Kidney (tissue), 14 donors: ENCODE data around the gene PPP2R5B. TPM values are rescaled to one million over a fixed set of nuclear protein-coding genes. Genes with fewer than 3 reads are reported as not detected.
A peak's percentile ranks its signal among the peaks of the same experiment; 100 is the strongest.
"Not testable (repeated sequence)": the region's sequence is repeated elsewhere in the genome, so short reads cannot be mapped to it uniquely, and the experiment has no call there.

ENCODE experiments used
- DNase-seq, 5 donors: peaks; one replicate each; pipeline ENCODE4 v3.0.0-alpha.2; 2013 to 2020
- FAIRE-seq: peaks from 2 replicates; lab custom pipeline; 2012; peaks lifted over from hg19 to GRCh38; lab: Jason Lieb, UNC
- H3K27ac ChIP-seq, 2 donors: one replicate each; pipeline ENCODE4 v1.7.0; 2013; ENCODE audit warnings: low read depth in 2 of 2, low read length in 2 of 2, inconsistent platforms in 1 of 2
- H3K27me3 ChIP-seq: one replicate; pipeline ENCODE4 v1.7.1; 2013; ENCODE audit warnings: low read length, inconsistent platforms; ENCODE audit not compliant: control insufficient read depth, insufficient read depth
- H3K36me3 ChIP-seq, 3 donors: one replicate each; pipeline versions ENCODE4 v1.7.0 to v1.7.1; 2013; ENCODE audit warnings: low read length in 3 of 3, control low read depth in 1 of 3, inconsistent platforms in 1 of 3; ENCODE audit not compliant: insufficient read depth in 3 of 3, control insufficient read depth in 2 of 3
- H3K4me1 ChIP-seq, 3 donors: one replicate each; pipeline versions ENCODE4 v1.7.0 to v1.7.1; 2013; ENCODE audit warnings: low read length in 3 of 3, inconsistent platforms in 1 of 3, low read depth in 1 of 3; ENCODE audit not compliant: control insufficient read depth in 2 of 3, insufficient read depth in 2 of 3
- H3K4me3 ChIP-seq, 3 donors: one replicate each; pipeline versions ENCODE4 v1.7.0 to v1.8.1; 2013; ENCODE audit warnings: low read length in 3 of 3, control low read depth in 1 of 3, inconsistent platforms in 1 of 3
- H3K9ac ChIP-seq, 3 donors: one replicate each; pipeline versions ENCODE4 v1.7.0 to v1.7.1; 2013; ENCODE audit warnings: low read length in 3 of 3, control low read depth in 1 of 3, inconsistent platforms in 1 of 3
- H3K9me3 ChIP-seq, 3 donors: one replicate each; pipeline versions ENCODE4 v1.7.0 to v1.7.1; 2013; ENCODE audit warnings: low read length in 3 of 3, control low read depth in 1 of 3, inconsistent platforms in 1 of 3; ENCODE audit not compliant: control insufficient read depth in 2 of 3, insufficient read depth in 1 of 3
- intact Hi-C: fragments of 100-400 bp; cut with DNase I; formaldehyde crosslinking; loops from one replicate; pipeline ENCODE4 v1.11.1; 2022
- polyA plus RNA-seq: library from polyadenylated mRNA; stranded (reverse); fragments of 350-450 nt; fragmentation: Illumina TruSeq; extraction: RNeasy Lipid Tissue Mini Kit (QIAGEN cat#74804); gene quantifications from one replicate; pipeline ENCODE4 v1.2.3, GENCODE V29; 2014; ENCODE audit warnings: low read depth, low replicate concordance; ENCODE audit not compliant: insufficient read depth
- total RNA-seq: library from RNA; stranded (reverse); fragmentation: NEBNext Ultra II Directional; extraction: Animal tissue kit (Norgen Biotek cat#: 25700); gene quantifications from one replicate; pipeline ENCODE4 v1.2.1, GENCODE V29; 2021
- TF ChIP-seq, protein P1 (sequence below): IDR thresholded peaks from 3 replicates; pipeline ENCODE4 v1.5.1; 2012; ENCODE audit warnings: mild to moderate bottlenecking, moderate library complexity, borderline replicate concordance; ENCODE audit not compliant: insufficient read depth; ENCODE audit errors: extremely low read depth
- donor health status: control.
- donor health status: control.
- donor health status: control.
- donor health status: control.
- donor health status: control.
- donor health status: DM: yes; HTN: yes; CAD: no.
- donor health status: Normal renal cell carcinoma (clear cell type).

PPP2R5B gene
- total and polyA plus RNA-seq, 2 donors from 2014 or later: 16.8 to 21.2 TPM

DNA sequence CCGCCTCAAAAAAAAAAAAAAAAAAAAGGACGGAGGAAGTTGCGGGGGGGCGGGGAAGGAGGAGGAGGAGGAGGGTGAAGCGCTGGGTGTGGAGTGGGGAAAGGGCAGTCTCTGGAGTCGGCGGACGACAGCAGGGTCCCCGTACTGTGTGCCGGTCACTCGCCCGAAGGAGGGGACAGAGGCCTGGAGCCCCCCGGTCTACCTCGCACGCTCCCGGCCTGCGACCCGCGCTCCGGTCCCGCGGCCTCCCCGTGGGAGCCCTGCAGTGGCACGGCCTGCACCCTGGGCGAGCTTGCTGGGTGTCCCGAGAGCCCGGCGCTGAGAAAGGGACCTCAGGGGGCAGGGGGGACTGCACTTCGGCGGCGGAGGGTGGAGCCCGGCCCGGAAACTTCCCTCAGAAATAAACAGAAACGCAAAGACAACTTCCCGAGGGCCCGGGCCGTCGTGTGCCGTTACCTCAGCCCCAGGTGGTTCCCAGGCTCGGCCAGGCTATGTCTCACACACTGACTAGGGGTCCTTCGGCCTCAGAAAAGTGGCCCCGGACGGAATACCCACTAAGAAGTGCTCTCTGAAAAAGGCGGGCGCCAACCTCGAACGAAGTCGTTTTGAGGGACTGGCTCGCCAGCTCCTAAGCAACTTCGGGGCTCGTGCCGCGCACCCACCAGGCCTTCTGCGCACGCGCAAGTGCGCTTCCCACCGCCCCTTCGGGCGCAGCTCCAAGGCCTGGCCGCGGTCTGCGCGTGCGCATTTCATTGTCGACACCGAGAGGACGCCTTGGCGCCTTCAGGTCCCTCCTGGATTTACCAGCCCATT is 47.1 kb downstream of the PPP2R5B start, which contains the start of gene MAJIN:
MAJIN (minus strand) TSS at position 688 of the 813 bp plus-strand sequence. CDS start 12,703 bp downstream, outside the sequence.
- DNase-seq: peak; percentile 86 to 96 (median 95)
- no peak for FAIRE-seq
- Histone ChIP-seq H3K27me3 (no peaks in the 10 kb centered on the region), H3K9me3 (no peaks in the 10 kb centered on the region), H3K4me3 (peak within 1 kb of the TSS; percentile 56 to 67 (median 63)), H3K9ac (peak within 1 kb of the TSS in 2 of 3 donors; percentile 41 to 48), H3K36me3 (no peaks in the 10 kb centered on the region), H3K4me1 (peaks cover 0 to 6% (median 4%) of the 10 kb centered on the region in 3 donors), H3K27ac (peak within 1 kb of the TSS; percentile 22 to 72)
- intact Hi-C loops: no loop called here
- TF ChIP-seq, protein P1, sequence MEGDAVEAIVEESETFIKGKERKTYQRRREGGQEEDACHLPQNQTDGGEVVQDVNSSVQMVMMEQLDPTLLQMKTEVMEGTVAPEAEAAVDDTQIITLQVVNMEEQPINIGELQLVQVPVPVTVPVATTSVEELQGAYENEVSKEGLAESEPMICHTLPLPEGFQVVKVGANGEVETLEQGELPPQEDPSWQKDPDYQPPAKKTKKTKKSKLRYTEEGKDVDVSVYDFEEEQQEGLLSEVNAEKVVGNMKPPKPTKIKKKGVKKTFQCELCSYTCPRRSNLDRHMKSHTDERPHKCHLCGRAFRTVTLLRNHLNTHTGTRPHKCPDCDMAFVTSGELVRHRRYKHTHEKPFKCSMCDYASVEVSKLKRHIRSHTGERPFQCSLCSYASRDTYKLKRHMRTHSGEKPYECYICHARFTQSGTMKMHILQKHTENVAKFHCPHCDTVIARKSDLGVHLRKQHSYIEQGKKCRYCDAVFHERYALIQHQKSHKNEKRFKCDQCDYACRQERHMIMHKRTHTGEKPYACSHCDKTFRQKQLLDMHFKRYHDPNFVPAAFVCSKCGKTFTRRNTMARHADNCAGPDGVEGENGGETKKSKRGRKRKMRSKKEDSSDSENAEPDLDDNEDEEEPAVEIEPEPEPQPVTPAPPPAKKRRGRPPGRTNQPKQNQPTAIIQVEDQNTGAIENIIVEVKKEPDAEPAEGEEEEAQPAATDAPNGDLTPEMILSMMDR: no peak

DNA sequence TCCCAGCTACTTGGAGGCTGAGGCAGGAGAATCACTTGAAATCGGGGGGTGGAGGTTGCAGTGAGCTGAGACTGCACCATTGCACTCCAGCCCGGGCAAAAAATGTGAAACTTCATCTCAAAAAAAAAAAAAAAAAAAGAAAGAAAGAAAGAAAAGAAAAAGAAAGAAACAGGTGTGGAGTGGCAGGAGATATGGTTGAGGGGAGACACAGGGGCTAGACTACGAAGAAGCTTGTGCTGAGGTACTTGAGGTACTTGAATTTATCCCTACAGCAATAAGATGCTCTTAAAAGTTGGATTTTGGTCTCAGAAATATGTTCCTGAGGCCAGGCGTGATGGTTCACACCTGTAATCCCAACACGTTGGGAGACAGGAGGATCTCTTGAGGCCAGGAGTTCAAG is 49.6 kb downstream of the PPP2R5B start:
- no peaks in the 10 kb centered on the region for H3K27me3 ChIP-seq
- H3K27ac ChIP-seq: no peak overlapping the region
- TF ChIP-seq, protein P1: no peak
- peaks cover 0 to 6% (median 4%) of the 10 kb centered on the region in 3 donors for H3K4me1 ChIP-seq
- no peaks in the 10 kb centered on the region for H3K9me3 ChIP-seq
- no peaks in the 10 kb centered on the region for H3K36me3 ChIP-seq
- H3K4me3 ChIP-seq: no peak overlapping the region
- no peak for DNase-seq
- intact Hi-C loops: no loop called here
- FAIRE-seq: no peak
- no peak overlapping the region for H3K9ac ChIP-seq

DNA sequence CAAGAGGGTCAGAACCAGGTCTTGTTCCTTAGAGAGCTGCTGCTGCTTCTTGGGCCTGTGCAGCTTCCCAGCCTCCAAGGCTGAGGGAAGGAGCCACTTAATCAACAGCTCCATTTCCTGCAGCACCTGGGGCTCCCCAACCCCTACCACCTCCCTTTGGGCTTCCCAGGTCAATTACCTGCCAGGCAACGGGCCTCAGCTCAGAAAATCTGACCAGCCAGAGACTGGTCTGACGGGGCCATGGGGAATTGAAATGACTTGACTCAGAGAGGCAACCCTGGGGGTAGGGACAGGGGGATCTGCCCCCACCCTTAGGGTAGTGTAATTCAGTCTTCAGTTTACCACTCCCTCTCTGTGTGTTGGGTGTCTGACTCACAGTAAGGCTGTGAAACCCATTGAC is 52.2 kb downstream of the PPP2R5B start:
- TF ChIP-seq, protein P1: no peak
- DNase-seq: no peak

DNA sequence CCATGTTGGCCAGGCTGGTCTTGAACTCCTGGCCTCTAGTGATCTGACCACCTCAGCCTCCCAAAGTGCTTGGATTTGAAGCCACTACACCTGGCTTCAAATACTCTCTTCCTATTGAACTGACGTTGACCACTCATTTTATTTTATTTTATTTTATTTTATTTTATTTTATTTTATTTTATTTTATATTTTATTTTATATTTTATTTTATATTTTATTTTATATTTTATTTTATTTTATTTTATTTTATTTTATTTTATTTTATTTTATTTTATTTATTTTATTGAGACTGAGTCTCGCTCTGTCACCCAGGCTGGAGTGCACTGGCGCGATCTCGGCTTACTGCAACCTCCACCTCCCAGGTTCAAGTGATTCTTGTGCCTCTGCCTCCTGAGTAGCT is 58.9 kb downstream of the PPP2R5B start:
- H3K9me3 ChIP-seq, H3K4me3 ChIP-seq, H3K27ac ChIP-seq, H3K9ac ChIP-seq, H3K36me3 ChIP-seq, H3K4me1 ChIP-seq, DNase-seq, FAIRE-seq, intact Hi-C loops, H3K27me3 ChIP-seq: not testable (repeated sequence)

More for the DNA sequence above, 52.2 kb downstream of the PPP2R5B start:
- Histone ChIP-seq H3K27me3 (no peaks in the 10 kb centered on the region), H3K27ac (no peak overlapping the region), H3K9ac (no peak overlapping the region), H3K9me3 (no peaks in the 10 kb centered on the region), H3K4me1 (peaks cover 0 to 6% (median 3%) of the 10 kb centered on the region in 3 donors), H3K4me3 (no peak overlapping the region), H3K36me3 (no peaks in the 10 kb centered on the region)
- intact Hi-C loops: no loop called here
- FAIRE-seq: no peak
